Measurements from ENCODE around the gene BEAN1. TPM values are rescaled to one million over a fixed set of nuclear protein-coding genes. Genes with fewer than 3 reads are reported as not detected.

BEAN1 gene
- total RNA-seq, 1 experiment from 2014 or later: 0.61 TPM

DNA sequence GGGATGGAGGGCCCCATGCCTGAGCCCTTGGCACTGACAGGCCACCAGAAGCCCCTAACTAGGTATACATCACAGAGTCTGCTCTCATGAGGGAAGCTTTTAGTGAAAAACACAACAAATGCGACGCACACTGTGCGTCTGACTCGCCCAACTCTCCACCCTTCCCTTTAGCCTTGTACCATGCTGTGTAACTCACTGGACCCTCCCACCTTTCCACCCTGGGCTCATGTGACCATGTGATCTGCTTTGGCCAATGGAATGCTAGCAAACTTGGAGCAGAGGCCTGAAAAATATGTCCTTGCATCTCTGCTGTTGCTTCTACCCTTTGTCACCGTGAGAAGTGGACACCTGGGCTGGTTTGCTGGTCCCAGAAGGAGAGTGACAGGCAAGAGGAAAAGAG is 101.2 kb downstream of the BEAN1 start (continued):
- TF ChIP-seq, protein P1, sequence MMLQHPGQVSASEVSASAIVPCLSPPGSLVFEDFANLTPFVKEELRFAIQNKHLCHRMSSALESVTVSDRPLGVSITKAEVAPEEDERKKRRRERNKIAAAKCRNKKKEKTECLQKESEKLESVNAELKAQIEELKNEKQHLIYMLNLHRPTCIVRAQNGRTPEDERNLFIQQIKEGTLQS (IDR thresholded peaks at IDR 0.05): no peak

DNA sequence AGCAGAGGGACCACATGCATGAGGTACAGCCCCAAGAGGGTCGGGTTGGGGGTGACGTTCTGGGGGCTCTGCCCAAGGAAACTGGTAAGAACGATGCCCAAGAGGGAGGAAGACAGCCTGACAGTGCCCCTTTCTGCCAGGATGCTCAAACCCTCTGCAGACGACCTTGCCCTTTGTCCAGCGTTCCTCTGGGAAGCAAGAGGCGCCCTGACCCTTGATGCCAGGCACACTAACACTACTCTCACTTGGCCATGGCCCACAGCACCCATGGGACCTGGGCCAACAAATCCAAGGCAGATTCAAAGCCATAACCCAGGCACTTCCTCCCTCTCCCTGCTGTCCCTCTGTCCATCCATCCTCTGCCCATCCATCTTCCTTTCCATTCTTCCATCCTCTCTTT is 102.4 kb downstream of the BEAN1 start:
- H3K9me2 ChIP-seq (ENCODE audit: insufficient read depth): no peaks in the 10 kb centered on the region
- H4K20me1 ChIP-seq (ENCODE audit: insufficient read depth): no peaks in the 10 kb centered on the region
- H3K9ac ChIP-seq (ENCODE audit: low read length): no peak overlapping the region
- ATAC-seq (no peak), DNase-seq (ENCODE audit: low read depth, low spot score) (no peak)
- H3K27me3 ChIP-seq (ENCODE audit: insufficient read depth, low read length): no peaks in the 10 kb centered on the region
- ChIA-PET RAD21 (ENCODE audit: low non-redundant PET in 1 of 2, low total read pairs in 2 of 2, uncharacterized antibody in 2 of 2, unreplicated experiment in 2 of 2) (no interaction called here), CTCF (no interaction called here), POLR2A (no interaction called here)
- TF ChIP-seq SIN3A (IDR thresholded peaks at IDR 0.05; ENCODE audit: low read depth) (no peak), YY1 (IDR thresholded peaks at IDR 0.05; ENCODE audit: extremely low read depth, insufficient replicate concordance, low read depth, low read length) (no peak), TCF7L2 (IDR thresholded peaks at IDR 0.05; ENCODE audit: borderline replicate concordance, extremely low read depth, insufficient read depth, insufficient read length) (no peak), ELF1 (IDR thresholded peaks at IDR 0.05; ENCODE audit: borderline replicate concordance, low read depth) (no peak)
- TF ChIP-seq, protein P1 (IDR thresholded peaks at IDR 0.05): no peak
- H3K27ac ChIP-seq (ENCODE audit: low read depth, low read length): no peak overlapping the region
- no peaks in the 10 kb centered on the region for H3K79me2 ChIP-seq (ENCODE audit: insufficient read depth, low read length)
- no peak overlapping the region for H3K4me2 ChIP-seq (ENCODE audit: low read length)
- no peaks in the 10 kb centered on the region for H3K4me1 ChIP-seq (ENCODE audit: control insufficient read depth in 1 of 2, insufficient read depth in 2 of 2, low read length in 2 of 2)
- no peak overlapping the region for H3K4me3 ChIP-seq (replicated peaks in 1 of 2; ENCODE audit: low read depth in 1 of 2, low read length in 2 of 2)
- peaks cover 7 to 9% of the 10 kb centered on the region in 2 experiments; a peak in 2 of 4 replicates for H3K36me3 ChIP-seq (ENCODE audit: control insufficient read depth in 1 of 2, insufficient read depth in 2 of 2, low read length in 2 of 2)
- intact Hi-C loops (cut with micrococcal nuclease): no loop called here
- no TSS peak for BruUV-seq (replicated peaks)
- H3K9me3 ChIP-seq (ENCODE audit: control insufficient read depth in 1 of 2, insufficient read depth in 1 of 2, low read depth in 1 of 2, low read length in 2 of 2): no peaks in the 10 kb centered on the region
- no peak overlapping the region for H2AFZ ChIP-seq (ENCODE audit: low read depth, low read length, poor library complexity, severe bottlenecking)

Other genes with a start within 250 kb of the BEAN1 start
- 0.15 TPM for gene CDH5, start 60.6 kb upstream of the BEAN1 start, total RNA-seq (2021; ENCODE audit: unreplicated experiment)
- gene TK2, start 122.8 kb downstream of the BEAN1 start, total RNA-seq (2021; ENCODE audit: unreplicated experiment): 15.4 TPM
- gene CKLF, start 125.3 kb downstream of the BEAN1 start, total RNA-seq (2021; ENCODE audit: unreplicated experiment): 38.6 TPM
- 5.2 TPM for gene CMTM1, start 139.1 kb downstream of the BEAN1 start, total RNA-seq (2021; ENCODE audit: unreplicated experiment)
- gene CMTM2, start 152.2 kb downstream of the BEAN1 start, total RNA-seq (2021; ENCODE audit: unreplicated experiment): 0.42 TPM
- gene CMTM3, start 177.4 kb downstream of the BEAN1 start, total RNA-seq (2021; ENCODE audit: unreplicated experiment): 12.8 TPM

Data from HCT116 (cell line).